HepG2 (cell line): ENCODE results near the gene HELLS. TPM values are rescaled to one million over a fixed set of nuclear protein-coding genes. Genes with fewer than 3 reads are reported as not detected.

Experiments used
- ATAC-seq: fragments of 200-7000 bp; cut with Tn5 transposase; 3 replicates; pipeline ENCODE4 v1.9.1; 2020; ENCODE audit warnings: mild to moderate bottlenecking, moderate library complexity
- BruUV-seq: library from RNA; stranded (reverse); fragments of 400-500 nt; replicated peaks from 2 replicates; lab custom pipeline; 2021; lab: Mats Ljungman, UMichigan
- CTCF ChIA-PET: fragments of 300-600 bp; formaldehyde crosslinking; extraction: SDS; loops from one replicate; lab custom pipeline; 2021; ENCODE audit warnings: low total read pairs, inconsistent platforms, low intra/inter-chr PET ratio; lab: Yijun Ruan, JAX
- POLR2A ChIA-PET: fragments of 350-600 bp; sonication (Branson Sonifier 250); formaldehyde crosslinking; loops from one replicate; lab custom pipeline; 2020; ENCODE audit warnings: antibody characterized with exemption, inconsistent platforms; lab: Yijun Ruan, JAX
- DNase-seq: peaks from one replicate; pipeline ENCODE4 v3.0.0-alpha.2; 2015; ENCODE audit warnings: low spot score
- FAIRE-seq: peaks from 3 replicates; lab custom pipeline; 2011; peaks lifted over from hg19 to GRCh38; lab: Jason Lieb, UNC
- H2AFZ ChIP-seq: one replicate; pipeline ENCODE4 v1.6.1; 2011; ENCODE audit warnings: low read length, inconsistent platforms
- H3K27ac ChIP-seq: fragments of 300-600 bp; 3 replicates; pipeline ENCODE4 v1.8.0; 2011; ENCODE audit warnings: mixed run types, mild to moderate bottlenecking, mixed read lengths, low read length, inconsistent platforms; ENCODE audit not compliant: insufficient read depth; ENCODE audit errors: extremely low read length
- H3K27me3 ChIP-seq, 2 experiments: fragments of 200-600 bp in 1 of 2; 2 replicates in 1 of 2; 3 replicates in 1 of 2; pipeline versions ENCODE4 v1.6.0 to v1.8.0; 2011; ENCODE audit warnings: low read length in 2 of 2, mild to moderate bottlenecking in 2 of 2, moderate library complexity in 2 of 2, inconsistent platforms in 1 of 2; ENCODE audit not compliant: insufficient read depth in 2 of 2, control insufficient read depth in 1 of 2
- H3K36me3 ChIP-seq, 2 experiments: fragments of 200-600 bp in 1 of 2; replicated peaks in 1 of 2; 2 replicates in 1 of 2; 3 replicates in 1 of 2; pipeline versions ENCODE4 v1.5.1 to v1.8.0; 2011; ENCODE audit warnings: low read length in 2 of 2, inconsistent platforms in 1 of 2; ENCODE audit not compliant: insufficient read depth in 2 of 2, control insufficient read depth in 1 of 2
- H3K4me1 ChIP-seq: 2 replicates; pipeline ENCODE4 v1.5.1; 2012; ENCODE audit warnings: low read length, inconsistent platforms; ENCODE audit not compliant: insufficient read depth
- H3K4me2 ChIP-seq: 2 replicates; pipeline ENCODE4 v1.6.0; 2011; ENCODE audit warnings: low read depth, low read length, inconsistent platforms
- H3K4me3 ChIP-seq, 3 experiments: fragments of 200-600 bp in 1 of 3; sonication (generic), shearing (Covaris generic) in 1 of 3; replicated peaks in 1 of 3; 2 replicates each; pipeline ENCODE4 v1.5.1; 2011 to 2016; ENCODE audit warnings: low read length in 3 of 3, inconsistent platforms in 2 of 3, low read depth in 2 of 3, mild to moderate bottlenecking in 2 of 3, control low read depth in 1 of 3, mixed read lengths in 1 of 3; ENCODE audit not compliant: insufficient read depth in 1 of 3
- H3K79me2 ChIP-seq: one replicate; pipeline ENCODE4 v1.6.1; 2011; ENCODE audit warnings: low read length, inconsistent platforms; ENCODE audit not compliant: insufficient read depth
- H3K9ac ChIP-seq: 2 replicates; pipeline ENCODE4 v1.6.0; 2011; ENCODE audit warnings: mild to moderate bottlenecking, low read depth, low read length, inconsistent platforms; ENCODE audit not compliant: insufficient read depth
- H3K9me3 ChIP-seq: 2 replicates; pipeline ENCODE4 v1.5.1; 2012; ENCODE audit warnings: mild to moderate bottlenecking, low read length
- H4K20me1 ChIP-seq: 2 replicates; pipeline ENCODE4 v1.6.0; 2011; ENCODE audit warnings: inconsistent platforms, mild to moderate bottlenecking, low read length, moderate library complexity; ENCODE audit not compliant: insufficient read depth
- CHD2 ChIP-seq: IDR thresholded peaks from 2 replicates; pipeline ENCODE4 v1.6.1; 2011; ENCODE audit warnings: low read depth, low read length, improper control_type of control experiment
- ETV5 ChIP-seq: IDR thresholded peaks from 2 replicates; pipeline ENCODE4 v1.6.1; 2018; ENCODE audit warnings: missing biosample characterization, missing genetic modification reagents, inconsistent platforms, borderline replicate concordance
- HIC2 ChIP-seq: sonication (generic); formaldehyde crosslinking; IDR thresholded peaks from 2 replicates; pipeline ENCODE4 v1.9.0; 2022; ENCODE audit warnings: low read depth, missing genetic modification reagents
- PITX1 ChIP-seq: sonication (generic); formaldehyde crosslinking; IDR thresholded peaks from 2 replicates; pipeline ENCODE4 v1.5.1; 2020; ENCODE audit warnings: mild to moderate bottlenecking, missing genetic modification reagents
- SP1 ChIP-seq, 2 experiments: fragments of 450-650 bp in 1 of 2; sonication (generic) in 1 of 2; formaldehyde crosslinking in 1 of 2; IDR thresholded peaks; 2 replicates each; pipeline versions ENCODE4 v1.4.0 to v1.6.1; 2016 to 2020; ENCODE audit warnings: missing genetic modification reagents in 1 of 2
- ZNF383 ChIP-seq: sonication (generic); formaldehyde crosslinking; IDR thresholded peaks from 2 replicates; pipeline ENCODE4 v1.4.0; 2020; ENCODE audit warnings: missing genetic modification reagents, mild to moderate bottlenecking, borderline replicate concordance
- ZNF646 ChIP-seq: sonication (generic); formaldehyde crosslinking; IDR thresholded peaks from 2 replicates; pipeline ENCODE4 v1.9.0; 2021; ENCODE audit warnings: mild to moderate bottlenecking, missing genetic modification reagents
- WGBS: methylation state at CpG from one replicate; pipeline ENCODE4 v1.1.6; 2017; ENCODE audit warnings: low lambda C conversion rate; 5-methylcytosine and 5-hydroxymethylcytosine counted together
- in situ Hi-C: cut with HindIII; loops from 2 replicates; pipeline ENCODE4 v1.10.0; 2017; ENCODE audit warnings: low pct_unique_long_range_greater_than_20kb; ENCODE audit not compliant: extremely low pct_ligation_motif_present
- intact Hi-C: fragments of 100-400 bp; cut with micrococcal nuclease; formaldehyde crosslinking; loops from one replicate; pipeline ENCODE4 v1.10.0; 2022; ENCODE audit not compliant: unreplicated experiment
- polyA plus RNA-seq, 8 experiments: library from polyadenylated mRNA; depleted of rRNA in 3 of 8; stranded (reverse) in 7 of 8; unstranded in 1 of 8; fragments of >200 nt; fragmentation: Illumina TruSeq in 4 of 8; extraction: Trizol in 4 of 8; gene quantifications; 2 replicates each; pipeline versions ENCODE4 v1.2.1 to v1.2.3, GENCODE V29; 2011 to 2016; ENCODE audit warnings: low read depth in 4 of 8, missing spikeins in 1 of 8, mixed read lengths in 1 of 8; ENCODE audit not compliant: insufficient read depth in 1 of 8
- total RNA-seq, 5 experiments: library from RNA; depleted of rRNA; stranded (reverse); fragments of >200 nt; fragmentation: Illumina TruSeq; extraction: Trizol; gene quantifications; 2 replicates each; pipeline ENCODE4 v1.2.3, GENCODE V29; 2016; ENCODE audit warnings: low read depth in 1 of 5
- TF ChIP-seq, protein P1 (sequence below): sonication (generic); formaldehyde crosslinking; IDR thresholded peaks from 2 replicates; pipeline ENCODE4 v1.9.0; 2021; ENCODE audit warnings: missing genetic modification reagents, borderline replicate concordance
- TF ChIP-seq, protein P2 (sequence below): sonication (generic); formaldehyde crosslinking; IDR thresholded peaks from 2 replicates; pipeline ENCODE4 v1.5.1; 2020; ENCODE audit warnings: mild to moderate bottlenecking, missing genetic modification reagents, moderate library complexity

HELLS gene
- total and polyA plus RNA-seq, 2 of the 13 experiments (the other 11 are each of a cell fraction or from before 2014, with no cell fraction given) = 22.6 to 84.6 TPM

DNA sequence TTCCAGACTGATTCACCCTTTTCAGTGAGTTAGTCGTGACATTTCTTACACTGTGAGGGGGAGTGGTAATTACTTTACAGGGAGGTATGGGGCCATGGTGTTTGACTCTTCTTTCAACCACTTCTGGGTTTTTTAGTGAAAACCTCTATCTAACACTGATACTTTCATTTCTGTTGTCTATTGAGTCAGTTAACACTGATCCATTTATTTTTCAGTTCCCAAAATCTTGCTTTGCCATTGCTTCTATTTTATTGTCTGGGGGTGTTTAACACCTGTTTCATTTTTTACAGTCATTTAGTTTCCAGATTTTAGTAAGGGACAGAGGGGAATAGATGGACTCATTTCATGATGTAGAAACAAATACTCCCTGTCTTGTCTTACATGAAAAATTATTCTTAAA, 61.5 kb downstream of the HELLS start (continued):
- no peak for TF ChIP-seq SP1 (IDR thresholded peaks at IDR 0.05)
- TF ChIP-seq SP1 (CRISPR knock-in tag; IDR thresholded peaks at IDR 0.05) = no peak
- no peak for TF ChIP-seq ZNF383 (CRISPR knock-in tag)

DNA sequence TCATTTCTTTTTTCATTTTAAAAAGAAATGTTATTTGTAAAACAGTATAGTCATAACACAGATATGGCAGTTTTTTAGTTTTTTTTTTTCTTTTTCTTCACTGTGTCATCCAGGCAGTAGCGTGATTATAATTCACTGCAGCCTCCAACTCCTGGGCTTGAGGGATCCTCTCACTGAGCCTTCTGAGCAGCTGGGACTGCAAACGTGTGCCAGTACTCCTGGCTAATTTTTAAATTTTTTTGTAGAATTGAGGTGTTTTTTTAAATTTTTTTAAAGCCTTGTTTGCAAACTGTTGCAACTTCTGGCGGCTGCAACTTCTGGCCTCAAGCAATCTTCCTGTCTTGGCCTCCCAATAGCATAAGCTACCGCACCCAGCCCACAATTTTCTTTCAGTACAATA, 63.0 kb downstream of the HELLS start:
- Histone ChIP-seq H4K20me1 (no peaks in the 10 kb centered on the region), H3K9me3 (no peaks in the 10 kb centered on the region), H3K27me3 (no peaks in the 10 kb centered on the region), H3K9ac (no peak overlapping the region), H3K36me3 (peaks cover 0 to 3% of the 10 kb centered on the region in 2 experiments; a peak in 1 of 5 replicates), H3K79me2 (no peaks in the 10 kb centered on the region), H3K4me3 (no peak overlapping the region), H3K27ac (no peak overlapping the region), H3K4me1 (no peaks in the 10 kb centered on the region), H2AFZ (no peak overlapping the region), H3K4me2 (no peak overlapping the region)
- in situ Hi-C loops (no loop called here), intact Hi-C loops (no loop called here)
- POLR2A ChIA-PET = no interaction called here
- WGBS = 94% methylated on average over 4 of the region's 4 CpGs
- ATAC-seq = no peak
- no peak for DNase-seq
- CTCF ChIA-PET = no interaction called here
- BruUV-seq = no TSS peak
- FAIRE-seq = no peak
- TF ChIP-seq ZNF646 (CRISPR knock-in tag) = no peak
- no peak for TF ChIP-seq CHD2
- no peak for TF ChIP-seq HIC2 (CRISPR knock-in tag)
- TF ChIP-seq PITX1 = no peak
- TF ChIP-seq, protein P1, sequence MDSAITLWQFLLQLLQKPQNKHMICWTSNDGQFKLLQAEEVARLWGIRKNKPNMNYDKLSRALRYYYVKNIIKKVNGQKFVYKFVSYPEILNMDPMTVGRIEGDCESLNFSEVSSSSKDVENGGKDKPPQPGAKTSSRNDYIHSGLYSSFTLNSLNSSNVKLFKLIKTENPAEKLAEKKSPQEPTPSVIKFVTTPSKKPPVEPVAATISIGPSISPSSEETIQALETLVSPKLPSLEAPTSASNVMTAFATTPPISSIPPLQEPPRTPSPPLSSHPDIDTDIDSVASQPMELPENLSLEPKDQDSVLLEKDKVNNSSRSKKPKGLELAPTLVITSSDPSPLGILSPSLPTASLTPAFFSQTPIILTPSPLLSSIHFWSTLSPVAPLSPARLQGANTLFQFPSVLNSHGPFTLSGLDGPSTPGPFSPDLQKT (CRISPR knock-in tag) = no peak
- TF ChIP-seq, protein P2, sequence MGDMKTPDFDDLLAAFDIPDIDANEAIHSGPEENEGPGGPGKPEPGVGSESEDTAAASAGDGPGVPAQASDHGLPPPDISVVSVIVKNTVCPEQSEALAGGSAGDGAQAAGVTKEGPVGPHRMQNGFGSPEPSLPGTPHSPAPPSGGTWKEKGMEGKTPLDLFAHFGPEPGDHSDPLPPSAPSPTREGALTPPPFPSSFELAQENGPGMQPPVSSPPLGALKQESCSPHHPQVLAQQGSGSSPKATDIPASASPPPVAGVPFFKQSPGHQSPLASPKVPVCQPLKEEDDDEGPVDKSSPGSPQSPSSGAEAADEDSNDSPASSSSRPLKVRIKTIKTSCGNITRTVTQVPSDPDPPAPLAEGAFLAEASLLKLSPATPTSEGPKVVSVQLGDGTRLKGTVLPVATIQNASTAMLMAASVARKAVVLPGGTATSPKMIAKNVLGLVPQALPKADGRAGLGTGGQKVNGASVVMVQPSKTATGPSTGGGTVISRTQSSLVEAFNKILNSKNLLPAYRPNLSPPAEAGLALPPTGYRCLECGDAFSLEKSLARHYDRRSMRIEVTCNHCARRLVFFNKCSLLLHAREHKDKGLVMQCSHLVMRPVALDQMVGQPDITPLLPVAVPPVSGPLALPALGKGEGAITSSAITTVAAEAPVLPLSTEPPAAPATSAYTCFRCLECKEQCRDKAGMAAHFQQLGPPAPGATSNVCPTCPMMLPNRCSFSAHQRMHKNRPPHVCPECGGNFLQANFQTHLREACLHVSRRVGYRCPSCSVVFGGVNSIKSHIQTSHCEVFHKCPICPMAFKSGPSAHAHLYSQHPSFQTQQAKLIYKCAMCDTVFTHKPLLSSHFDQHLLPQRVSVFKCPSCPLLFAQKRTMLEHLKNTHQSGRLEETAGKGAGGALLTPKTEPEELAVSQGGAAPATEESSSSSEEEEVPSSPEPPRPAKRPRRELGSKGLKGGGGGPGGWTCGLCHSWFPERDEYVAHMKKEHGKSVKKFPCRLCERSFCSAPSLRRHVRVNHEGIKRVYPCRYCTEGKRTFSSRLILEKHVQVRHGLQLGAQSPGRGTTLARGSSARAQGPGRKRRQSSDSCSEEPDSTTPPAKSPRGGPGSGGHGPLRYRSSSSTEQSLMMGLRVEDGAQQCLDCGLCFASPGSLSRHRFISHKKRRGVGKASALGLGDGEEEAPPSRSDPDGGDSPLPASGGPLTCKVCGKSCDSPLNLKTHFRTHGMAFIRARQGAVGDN (CRISPR knock-in tag) = no peak
- no peak for TF ChIP-seq ETV5 (CRISPR knock-in tag)
